Measurements from ENCODE around the gene RUNX1. TPM values are rescaled to one million over a fixed set of nuclear protein-coding genes. Genes with fewer than 3 reads are reported as not detected.

RUNX1 gene
- polyA plus RNA-seq, 1 of the 3 experiments (the other 2 are of a cell fraction): 17.1 TPM

GRCh38 chr21:34818662-34819158 lies 230.4 kb downstream of the RUNX1 start:
- Histone ChIP-seq H3K4me1 (ENCODE audit: control insufficient read depth in 1 of 2, insufficient read depth in 2 of 2, low read depth in 1 of 2, low read length in 1 of 2) (peaks cover 25 to 74% of the 10 kb centered on the region in 2 experiments; a peak in 3 of 4 replicates), H3K9me3 (no peaks in the 10 kb centered on the region), H4K20me1 (ENCODE audit: insufficient read depth) (0 out of 2 replicates have a peak, but pooled peaks cover 6% of the 10 kb centered on the region), H3K9me2 (no peaks in the 10 kb centered on the region), H3K36me3 (replicated peaks in 1 of 2; ENCODE audit: control insufficient read depth in 1 of 2, insufficient read depth in 2 of 2, low read length in 1 of 2) (peaks cover 25 to 42% of the 10 kb centered on the region in 2 experiments), H3K79me2 (ENCODE audit: insufficient read depth) (peaks cover 57% of the 10 kb centered on the region), H3F3A (replicated peaks; ENCODE audit: insufficient read depth) (peaks cover 14% of the 10 kb centered on the region), H3K4me2 (no peak overlapping the region), H3K9ac (no peak overlapping the region), H3K4me3 (ENCODE audit: low read depth in 2 of 2, low read length in 1 of 2) (no peak overlapping the region), H2AFZ (ENCODE audit: low read depth) (no peak overlapping the region), H3K27me3 (ENCODE audit: insufficient read depth) (no peaks in the 10 kb centered on the region), H3K27ac (ENCODE audit: low read depth in 2 of 2, low read length in 1 of 2) (no peak overlapping the region)
- WGBS (ENCODE audit: low lambda C conversion rate): 84% methylated on average over 7 of the region's 8 CpGs
- CTCF ChIA-PET: interaction anchor here (1.0 to 1.2 kb wide), 3 partner anchors 15 to 73 kb away, joined by 3 to 4 read pairs (median 3); no protein-coding TSS in a partner anchor
- TF ChIP-seq USF2 (IDR thresholded peaks at IDR 0.05; ENCODE audit: borderline replicate concordance, low read depth, low read length) (no peak), GATA2 (CRISPR knock-in tag; IDR thresholded peaks at IDR 0.05) (no peak), FOSL2 (IDR thresholded peaks at IDR 0.05; ENCODE audit: borderline replicate concordance, low read depth) (no peak), TEAD4 (IDR thresholded peaks at IDR 0.05; ENCODE audit: borderline replicate concordance, insufficient read depth) (no peak), TCF12 (IDR thresholded peaks at IDR 0.05) (0 out of 2 replicates have a peak, but pooled peaks have one; percentile 10), GABPA (IDR thresholded peaks at IDR 0.05; ENCODE audit: low read depth) (no peak), CTCF (IDR thresholded peaks at IDR 0.05) (no peak), PBX3 (IDR thresholded peaks at IDR 0.05) (peak; percentile 48)
- no peak for DNase-seq
- POLR2A ChIA-PET: no interaction called here

- H3K27ac ChIP-seq (ENCODE audit: low read depth in 2 of 2, low read length in 1 of 2): no peak overlapping the region
- no peak overlapping the region for H3K4me2 ChIP-seq
- H2AFZ ChIP-seq (ENCODE audit: low read depth): no peak overlapping the region
- H3K79me2 ChIP-seq (ENCODE audit: insufficient read depth): peaks cover 54% of the 10 kb centered on the region
- H3K27me3 ChIP-seq (ENCODE audit: insufficient read depth): no peaks in the 10 kb centered on the region
- peaks cover 31 to 80% of the 10 kb centered on the region in 2 experiments for H3K4me1 ChIP-seq (ENCODE audit: control insufficient read depth in 1 of 2, insufficient read depth in 2 of 2, low read depth in 1 of 2, low read length in 1 of 2)
- H3F3A ChIP-seq (replicated peaks; ENCODE audit: insufficient read depth): peaks cover 18% of the 10 kb centered on the region
- 96% methylated on average over 15 of the region's 16 CpGs for WGBS (ENCODE audit: low lambda C conversion rate)
- no peaks in the 10 kb centered on the region for H3K9me3 ChIP-seq
- TF ChIP-seq NRF1 (IDR thresholded peaks at IDR 0.05; ENCODE audit: low read depth, low read length) (no peak), EP300 (IDR thresholded peaks at IDR 0.05; ENCODE audit: borderline replicate concordance in 1 of 2, low read depth in 1 of 2, low read length in 1 of 2) (no peak), RCOR1 (IDR thresholded peaks at IDR 0.05; ENCODE audit: low read length) (no peak), ZBTB33 (IDR thresholded peaks at IDR 0.05; ENCODE audit: borderline replicate concordance, low read depth) (no peak)
- H3K9me2 ChIP-seq: no peaks in the 10 kb centered on the region
- POLR2A ChIA-PET: no interaction called here
- DNase-seq: no peak
- CTCF ChIA-PET: interaction anchor here (1.1 to 1.2 kb wide), 2 partner anchors 14 to 73 kb away, joined by 3 to 4 read pairs; no protein-coding TSS in a partner anchor
- peaks cover 25 to 39% of the 10 kb centered on the region in 2 experiments for H3K36me3 ChIP-seq (replicated peaks in 1 of 2; ENCODE audit: control insufficient read depth in 1 of 2, insufficient read depth in 2 of 2, low read length in 1 of 2)
- no peak overlapping the region for H3K4me3 ChIP-seq (ENCODE audit: low read depth in 2 of 2, low read length in 1 of 2)
- no peak overlapping the region for H3K9ac ChIP-seq
- 0 out of 2 replicates have a peak, but pooled peaks cover 6% of the 10 kb centered on the region for H4K20me1 ChIP-seq (ENCODE audit: insufficient read depth)
Measured at GRCh38 chr21:34817821-34818661, 231.1 kb downstream of the RUNX1 start.
